CD4-positive, alpha-beta T cell treated with Interleukin-17A for 4 hours (primary cell): Measurements from ENCODE around the gene SLC25A21.
A peak's percentile ranks its signal among the peaks of the same experiment; 100 is the strongest.
"Not testable (repeated sequence)": the region's sequence is repeated elsewhere in the genome, so short reads cannot be mapped to it uniquely, and the experiment has no call there.

Experiments
- DNase-seq: peaks from one replicate; pipeline ENCODE4 v3.0.0-alpha.2; 2020; ENCODE audit warnings: mixed read lengths

The SLC25A21 gene

DNA sequence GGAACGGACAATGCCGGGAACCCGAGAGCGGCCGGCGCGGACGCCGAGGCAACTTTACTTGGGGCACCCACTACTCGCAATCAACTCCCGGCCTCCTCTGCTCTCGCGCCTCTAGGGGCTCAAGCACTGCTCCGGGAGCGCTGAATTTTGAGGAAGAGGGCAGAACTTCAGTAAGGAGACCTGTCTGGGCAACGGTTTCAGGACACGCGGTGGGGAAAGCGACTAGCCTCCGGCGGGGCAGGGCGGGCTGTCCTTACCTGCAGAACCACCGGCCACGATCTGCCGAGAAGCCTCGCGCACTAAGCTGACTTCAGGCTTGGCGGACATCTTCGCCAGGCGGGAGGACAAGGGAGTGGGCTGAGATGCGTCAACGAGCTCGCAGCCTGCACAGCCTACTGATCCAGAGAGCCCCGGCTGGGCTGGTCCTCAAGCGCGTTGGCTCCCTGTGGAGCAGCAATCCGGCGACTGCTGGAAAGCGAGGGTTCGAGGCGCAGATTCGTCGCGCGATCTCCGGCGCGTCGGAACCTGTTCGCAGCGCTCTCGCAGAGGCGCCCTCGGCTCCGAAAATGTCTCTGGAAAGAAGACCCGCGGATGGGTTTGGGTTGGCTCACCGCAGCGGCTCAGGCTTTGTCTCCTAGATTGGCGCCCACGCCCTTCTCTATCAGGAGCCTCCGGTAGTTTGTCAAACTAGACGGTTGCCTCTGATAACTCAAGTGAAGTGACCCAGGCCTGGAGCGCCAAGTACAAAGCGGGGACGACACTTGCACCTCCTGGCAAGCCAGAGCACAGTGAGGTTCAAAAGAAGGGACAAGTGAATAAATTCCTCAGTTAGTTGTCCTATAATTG is at the start of gene SLC25A21:
Gene SLC25A21, minus strand, starts transcription at position 583 of the 846 bp plus-strand sequence.
- DNase-seq: no peak

GRCh38 chr14:37221073-37221472 is 48.7 kb upstream of the SLC25A21 start:
- DNase-seq: no peak

GRCh38 chr14:37215345-37215744 is 42.9 kb upstream of the SLC25A21 start:
- no peak for DNase-seq

- DNase-seq: no peak
These were observed 40.6 kb upstream of the SLC25A21 start for GRCh38 chr14:37213016-37213415.

DNA sequence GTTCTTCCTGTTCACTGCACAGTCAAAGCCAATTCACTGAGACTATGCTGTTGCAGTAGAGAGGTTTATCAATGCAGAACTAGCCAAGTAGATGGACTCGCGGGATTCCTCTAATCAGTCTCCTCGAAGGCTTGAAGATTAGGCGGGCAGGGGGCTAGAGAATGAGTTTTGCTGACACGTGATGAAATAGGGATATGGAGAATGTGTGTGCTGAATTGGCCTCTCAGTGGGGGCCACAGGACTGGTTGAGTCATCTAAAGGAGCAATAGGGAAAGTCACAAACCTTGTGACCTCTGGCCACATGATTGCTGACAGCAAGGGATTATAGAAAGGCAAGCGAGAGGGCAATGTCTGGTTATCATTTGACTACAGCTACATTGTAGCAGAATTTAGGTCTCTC is 38.0 kb upstream of the SLC25A21 start:
- DNase-seq: no peak

- not testable (repeated sequence) for DNase-seq
These were observed 37.2 kb upstream of the SLC25A21 start for GRCh38 chr14:37209617-37210016.

GRCh38 chr14:37205623-37206605 is 33.5 kb upstream of the SLC25A21 start:
- DNase-seq: not testable (repeated sequence)

DNA sequence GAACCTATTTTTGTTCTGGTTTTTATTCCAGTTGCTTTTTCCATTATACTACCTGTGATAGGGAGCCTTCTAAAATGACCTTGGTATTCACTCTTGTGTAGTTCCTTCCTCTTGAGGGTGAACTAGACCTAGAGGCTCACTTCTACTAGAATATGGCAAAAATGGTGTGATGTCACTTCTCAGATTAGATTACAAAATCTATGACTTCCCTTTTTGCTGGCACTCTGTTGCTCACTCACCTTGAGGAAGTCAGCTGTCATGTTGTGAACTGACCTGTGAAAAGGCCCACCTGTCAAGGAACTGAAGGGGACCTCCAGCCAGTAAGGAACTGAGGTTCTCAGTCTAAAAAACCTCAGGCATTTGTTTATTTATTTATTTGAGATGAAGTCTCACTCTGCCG is 31.0 kb upstream of the SLC25A21 start:
- no peak for DNase-seq

DNA sequence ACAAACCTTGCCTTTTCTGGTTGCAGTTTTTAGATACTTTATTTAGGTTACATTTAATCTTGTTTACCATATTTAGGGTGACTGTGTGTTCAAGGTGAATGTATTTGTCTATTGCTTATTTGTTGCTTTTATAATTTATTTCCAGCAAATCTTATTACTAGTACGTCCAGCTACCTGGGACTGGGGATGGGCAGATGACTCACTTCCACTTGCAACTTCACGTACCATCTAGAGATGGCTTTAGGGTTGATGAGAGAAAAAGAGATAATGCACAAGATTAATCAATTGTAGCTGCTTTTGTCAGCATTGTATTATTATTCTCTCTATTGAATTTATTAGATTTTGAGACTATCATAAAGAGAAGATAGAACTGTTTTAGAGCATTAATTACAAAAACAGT is 30.4 kb upstream of the SLC25A21 start:
- no peak for DNase-seq

DNA sequence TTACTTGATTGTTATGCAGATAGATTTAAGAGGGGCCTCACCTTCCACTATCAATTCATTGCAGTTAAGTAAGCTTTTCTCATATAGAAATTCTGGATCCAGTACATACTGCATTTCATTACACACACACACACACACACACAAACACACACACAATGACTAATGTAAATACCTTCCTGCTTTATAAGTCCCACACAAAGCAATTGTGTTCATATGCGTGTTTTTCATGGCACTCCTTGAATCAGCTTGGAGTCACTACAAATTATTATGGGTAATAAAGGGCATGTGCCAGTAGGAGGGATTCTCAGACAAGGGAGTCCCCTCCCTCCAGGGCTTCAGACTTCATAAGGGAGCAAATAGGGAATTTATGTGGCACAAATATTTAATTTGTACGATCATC is 29.9 kb upstream of the SLC25A21 start:
- DNase-seq: no peak

DNA sequence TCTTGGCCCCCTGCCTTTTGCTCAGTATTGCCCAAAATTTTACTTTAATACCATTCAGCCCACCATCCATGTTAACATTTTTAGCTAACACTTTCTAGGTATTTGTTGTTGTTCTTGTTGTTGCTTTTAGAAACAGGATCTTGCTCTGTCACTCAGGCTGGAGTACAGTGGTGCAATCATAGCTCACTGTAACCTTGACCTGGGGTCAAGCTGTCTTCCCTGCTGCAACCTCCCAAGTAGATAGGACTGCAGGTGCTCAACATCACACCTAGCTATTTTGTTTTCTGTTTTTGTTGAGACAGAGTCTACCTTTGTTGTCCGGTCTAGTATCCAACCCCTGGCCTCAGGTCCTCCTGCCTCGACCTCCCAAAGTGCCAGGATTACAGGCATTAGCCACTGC is 29.3 kb upstream of the SLC25A21 start:
- DNase-seq: no peak

GRCh38 chr14:37198907-37199306 is 26.5 kb upstream of the SLC25A21 start:
- no peak for DNase-seq

DNA sequence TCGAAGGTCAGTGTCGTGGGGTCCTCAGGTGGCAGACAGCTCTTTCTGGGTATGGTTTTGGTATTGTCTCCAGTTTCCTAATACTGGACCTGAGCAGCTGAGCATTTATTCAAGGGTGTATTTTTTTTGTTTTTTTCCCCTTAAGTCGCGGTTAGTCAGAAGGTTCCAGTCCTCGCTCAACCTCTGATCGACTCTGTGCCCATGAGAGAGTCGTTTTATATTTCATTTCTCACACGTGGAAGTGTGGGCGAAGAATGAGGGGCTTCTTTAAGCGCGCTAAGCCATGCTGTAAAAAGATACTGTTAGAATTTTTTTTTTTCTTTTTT is 25.8 kb upstream of the SLC25A21 start:
- DNase-seq: no peak

DNA sequence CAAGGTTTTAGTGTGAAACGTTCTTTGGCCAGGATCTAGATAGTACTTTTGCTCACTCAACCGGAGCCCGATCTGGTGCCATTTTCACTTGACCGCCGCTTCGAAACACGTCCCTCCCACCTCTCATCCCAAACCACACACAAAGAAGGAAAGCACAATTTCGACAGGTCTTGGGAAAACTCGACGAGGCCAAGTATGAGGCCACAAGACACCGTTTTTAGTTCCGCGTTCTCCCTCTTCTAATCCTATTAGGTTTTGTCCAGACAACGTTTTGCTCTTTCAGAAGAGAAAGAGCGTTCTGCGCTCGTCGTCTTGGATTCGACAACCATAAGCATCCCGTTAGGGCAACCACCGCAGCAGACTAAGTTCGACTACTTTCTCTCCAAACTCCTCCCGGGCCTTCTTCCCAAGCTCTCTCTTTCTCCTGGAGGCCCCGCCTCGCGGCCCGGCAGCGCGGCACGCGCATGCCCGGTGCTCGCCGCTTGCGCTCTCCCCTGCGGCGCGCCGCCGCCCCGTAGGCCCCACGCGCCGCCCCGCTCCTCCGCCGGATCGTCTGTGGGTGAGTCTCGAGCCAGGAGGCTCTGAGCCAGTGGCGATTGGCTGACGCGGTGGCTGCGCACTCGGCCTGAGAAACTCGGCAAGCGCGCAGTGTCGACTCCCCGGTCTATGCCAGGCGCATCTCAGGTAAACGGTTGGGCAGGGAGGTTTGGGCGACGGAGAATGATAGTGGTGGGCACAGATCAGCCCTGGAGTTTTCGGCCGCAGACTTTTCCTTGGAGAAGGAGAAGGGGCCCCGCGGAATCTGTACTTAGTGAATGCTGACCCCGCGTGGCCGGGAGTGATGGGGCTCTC is 25.2 kb upstream of the SLC25A21 start, which contains the start of gene MIPOL1:
Gene MIPOL1, plus strand, starts transcription at position 517 of the 852 bp plus-strand sequence. CDS start 49,952 bp downstream, outside the sequence.
- peak; percentile 3 for DNase-seq

DNA sequence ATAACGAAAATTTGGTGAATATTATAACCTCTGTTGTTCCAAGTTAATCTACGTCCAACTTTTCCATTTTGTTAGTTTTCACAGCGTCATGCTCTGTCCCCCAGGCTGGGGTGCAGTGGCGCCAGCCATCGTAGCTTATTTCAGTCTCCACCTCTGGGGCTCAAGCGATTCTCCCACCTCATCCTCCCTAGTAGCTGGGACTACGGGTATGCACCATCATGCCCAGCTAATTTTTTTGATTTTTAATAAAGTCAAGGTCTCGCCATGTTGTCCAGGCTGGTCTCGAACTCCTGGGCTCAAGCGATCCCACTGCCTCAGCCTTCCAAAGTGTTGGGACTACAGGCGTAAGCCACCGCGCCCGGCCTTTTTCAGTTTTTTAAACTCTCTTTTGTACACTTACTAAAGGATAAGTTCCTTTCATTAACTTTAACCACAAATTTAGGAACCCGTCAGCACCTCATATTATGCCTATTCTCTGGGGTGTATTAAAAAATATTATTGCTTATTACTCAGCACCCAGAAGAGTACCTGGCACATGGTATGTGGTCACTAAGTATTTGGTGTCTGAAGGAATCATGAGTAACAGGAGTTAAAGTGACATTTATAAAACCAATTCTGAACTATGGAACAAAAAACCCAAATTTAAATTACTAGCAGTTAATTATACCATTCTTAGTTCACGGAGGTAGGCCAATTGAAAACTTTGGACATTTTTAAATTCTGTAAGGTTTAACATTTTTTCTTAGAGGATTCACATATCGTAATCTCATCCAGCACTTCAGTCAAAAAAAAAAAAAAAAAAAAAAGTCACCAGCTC is 24.4 kb upstream of the SLC25A21 start:
- DNase-seq: no peak

- DNase-seq: no peak
These were observed 22.9 kb upstream of the SLC25A21 start for GRCh38 chr14:37195327-37195726.

GRCh38 chr14:37194698-37195097 is 22.3 kb upstream of the SLC25A21 start:
- no peak for DNase-seq

- DNase-seq: not testable (repeated sequence)
These were observed 17.3 kb upstream of the SLC25A21 start for GRCh38 chr14:37189733-37190132.

GRCh38 chr14:37187840-37188577 is 15.6 kb upstream of the SLC25A21 start:
- DNase-seq: not testable (repeated sequence)

- DNase-seq: no peak
These were observed 14.9 kb upstream of the SLC25A21 start for GRCh38 chr14:37187294-37187693.

- DNase-seq: no peak
These were observed 14.5 kb upstream of the SLC25A21 start for GRCh38 chr14:37186865-37187264.
